ENCODE measurements around the gene RGL4. TPM values are rescaled to one million over a fixed set of nuclear protein-coding genes. Genes with fewer than 3 reads are reported as not detected.

The RGL4 gene
- total RNA-seq, 2 donors from 2014 or later = not detected

DNA sequence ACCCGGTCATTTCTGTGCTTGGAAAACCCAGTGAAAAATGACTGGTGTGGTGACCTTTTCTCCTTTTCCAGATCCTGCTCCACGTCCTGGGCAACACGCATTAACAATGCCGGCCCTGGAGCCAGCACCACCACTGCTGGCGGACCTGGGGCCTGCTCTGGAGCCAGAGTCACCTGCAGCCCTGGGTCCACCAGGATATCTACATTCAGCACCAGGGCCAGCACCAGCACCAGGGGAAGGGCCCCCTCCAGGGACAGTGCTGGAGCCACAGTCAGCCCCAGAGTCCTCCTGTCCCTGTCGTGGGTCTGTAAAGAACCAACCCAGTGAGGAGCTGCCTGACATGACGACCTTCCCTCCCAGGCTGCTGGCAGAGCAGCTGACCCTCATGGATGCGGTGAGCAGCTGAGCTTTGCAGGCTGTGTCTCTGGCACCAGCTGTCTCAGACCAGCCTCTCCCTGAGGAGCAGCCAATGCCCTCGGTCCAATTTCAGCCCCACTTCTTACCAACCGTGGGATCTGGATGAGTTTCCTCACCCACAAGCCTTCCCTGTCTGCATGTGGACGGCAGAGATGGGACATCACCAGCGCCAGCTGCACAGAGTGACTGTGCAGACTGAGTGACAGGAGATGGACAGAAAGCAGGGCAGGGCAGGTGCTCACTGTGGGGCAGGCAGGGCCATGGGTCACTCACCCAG, 1.9 kb downstream of the RGL4 start:
- Histone ChIP-seq H3K4me1 (no peaks in the 10 kb centered on the region), H3K27ac (no peak overlapping the region), H3K27me3 (no peaks in the 10 kb centered on the region), H3K4me3 (no peak overlapping the region), H3K36me3 (replicated peaks in 1 of 2; ENCODE audit: insufficient read depth in 1 of 2, low read depth in 2 of 2) (peaks cover 0 to 6% of the 10 kb centered on the region in 2 donors), H3K9me3 (no peaks in the 10 kb centered on the region)
- 88 to 96% methylated on average over 5 to 12 of the region's 12 CpGs for WGBS, 2 donors
- no peak for DNase-seq
- TF ChIP-seq POLR2A (IDR thresholded peaks at IDR 0.05) = no peak
- TF ChIP-seq, protein P1, sequence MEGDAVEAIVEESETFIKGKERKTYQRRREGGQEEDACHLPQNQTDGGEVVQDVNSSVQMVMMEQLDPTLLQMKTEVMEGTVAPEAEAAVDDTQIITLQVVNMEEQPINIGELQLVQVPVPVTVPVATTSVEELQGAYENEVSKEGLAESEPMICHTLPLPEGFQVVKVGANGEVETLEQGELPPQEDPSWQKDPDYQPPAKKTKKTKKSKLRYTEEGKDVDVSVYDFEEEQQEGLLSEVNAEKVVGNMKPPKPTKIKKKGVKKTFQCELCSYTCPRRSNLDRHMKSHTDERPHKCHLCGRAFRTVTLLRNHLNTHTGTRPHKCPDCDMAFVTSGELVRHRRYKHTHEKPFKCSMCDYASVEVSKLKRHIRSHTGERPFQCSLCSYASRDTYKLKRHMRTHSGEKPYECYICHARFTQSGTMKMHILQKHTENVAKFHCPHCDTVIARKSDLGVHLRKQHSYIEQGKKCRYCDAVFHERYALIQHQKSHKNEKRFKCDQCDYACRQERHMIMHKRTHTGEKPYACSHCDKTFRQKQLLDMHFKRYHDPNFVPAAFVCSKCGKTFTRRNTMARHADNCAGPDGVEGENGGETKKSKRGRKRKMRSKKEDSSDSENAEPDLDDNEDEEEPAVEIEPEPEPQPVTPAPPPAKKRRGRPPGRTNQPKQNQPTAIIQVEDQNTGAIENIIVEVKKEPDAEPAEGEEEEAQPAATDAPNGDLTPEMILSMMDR (IDR thresholded peaks at IDR 0.05) = no peak
- intact Hi-C loops (cut with DNase I) = loop anchor here (10.0 kb wide), 1 partner anchor 58 kb away; the partner anchor contains the start of gene DRICH1
- ATAC-seq = no peak

DNA sequence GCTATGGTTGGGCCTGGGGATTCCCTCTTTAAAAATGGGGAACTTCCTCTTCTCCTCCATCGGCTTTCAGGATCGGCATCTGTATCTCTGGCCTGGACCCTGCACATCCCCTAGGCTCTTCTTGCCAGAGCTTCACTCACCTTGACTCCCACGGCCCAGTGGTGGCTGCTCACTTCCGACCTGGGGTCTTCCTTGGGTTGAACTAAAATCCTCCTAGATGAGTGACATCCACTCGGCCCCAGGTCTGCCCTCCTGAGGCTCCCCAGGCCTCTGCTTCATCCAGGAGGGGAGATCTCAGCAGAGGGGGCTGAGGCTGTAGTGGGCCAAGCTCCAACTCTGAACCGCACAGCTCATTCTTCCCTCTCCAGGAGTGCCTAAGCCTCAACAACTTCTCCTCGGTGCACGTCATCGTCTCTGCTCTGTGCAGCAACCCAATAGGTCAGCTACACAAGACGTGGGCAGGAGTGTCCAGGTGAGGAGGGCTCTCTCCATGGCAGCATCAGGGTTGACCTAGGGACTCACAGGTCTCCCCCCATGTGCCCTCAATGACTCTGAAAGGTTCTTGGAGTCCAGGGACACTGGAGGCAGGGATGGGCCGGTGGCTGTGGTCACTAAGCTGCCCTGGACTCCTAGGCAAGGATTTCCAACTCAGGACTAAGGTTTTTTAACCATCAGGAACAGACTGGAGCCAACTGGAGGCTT, 3.3 kb downstream of the RGL4 start:
- Histone ChIP-seq H3K36me3 (replicated peaks in 1 of 2; ENCODE audit: insufficient read depth in 1 of 2, low read depth in 2 of 2) (peaks cover 0 to 6% of the 10 kb centered on the region in 2 donors), H3K9me3 (no peaks in the 10 kb centered on the region), H3K27me3 (no peaks in the 10 kb centered on the region), H3K27ac (no peak overlapping the region), H3K4me1 (no peaks in the 10 kb centered on the region), H3K4me3 (no peak overlapping the region)
- no peak for TF ChIP-seq POLR2A (IDR thresholded peaks at IDR 0.05)
- TF ChIP-seq, protein P1 (IDR thresholded peaks at IDR 0.05) = no peak
- intact Hi-C loops (cut with DNase I) = loop anchor here (10.0 kb wide), 1 partner anchor 59 kb away; the partner anchor contains the start of gene DRICH1
- DNase-seq (no peak), ATAC-seq (no peak)
- WGBS, 2 donors = 81 to 97% methylated on average over 5 to 11 of the region's 11 CpGs

GRCh38 chr22:23695141-23695540, 4.3 kb downstream of the RGL4 start:
- TF ChIP-seq, protein P1 (IDR thresholded peaks at IDR 0.05) = no peak
- TF ChIP-seq POLR2A (IDR thresholded peaks at IDR 0.05) = no peak
- DNase-seq (no peak), ATAC-seq (no peak)
- Histone ChIP-seq H3K27me3 (no peaks in the 10 kb centered on the region), H3K9me3 (no peaks in the 10 kb centered on the region), H3K36me3 (replicated peaks in 1 of 2; ENCODE audit: insufficient read depth in 1 of 2, low read depth in 2 of 2) (peaks cover 0 to 6% of the 10 kb centered on the region in 2 donors), H3K4me1 (peaks cover 1% of the 10 kb centered on the region), H3K27ac (no peak overlapping the region), H3K4me3 (no peak overlapping the region)
- intact Hi-C loops (cut with DNase I) = loop anchor here (10.0 kb wide), 1 partner anchor 60 kb away; the partner anchor contains the start of gene DRICH1
- 67 to 83% methylated on average over 2 to 3 of the region's 3 CpGs for WGBS, 2 donors

DNA sequence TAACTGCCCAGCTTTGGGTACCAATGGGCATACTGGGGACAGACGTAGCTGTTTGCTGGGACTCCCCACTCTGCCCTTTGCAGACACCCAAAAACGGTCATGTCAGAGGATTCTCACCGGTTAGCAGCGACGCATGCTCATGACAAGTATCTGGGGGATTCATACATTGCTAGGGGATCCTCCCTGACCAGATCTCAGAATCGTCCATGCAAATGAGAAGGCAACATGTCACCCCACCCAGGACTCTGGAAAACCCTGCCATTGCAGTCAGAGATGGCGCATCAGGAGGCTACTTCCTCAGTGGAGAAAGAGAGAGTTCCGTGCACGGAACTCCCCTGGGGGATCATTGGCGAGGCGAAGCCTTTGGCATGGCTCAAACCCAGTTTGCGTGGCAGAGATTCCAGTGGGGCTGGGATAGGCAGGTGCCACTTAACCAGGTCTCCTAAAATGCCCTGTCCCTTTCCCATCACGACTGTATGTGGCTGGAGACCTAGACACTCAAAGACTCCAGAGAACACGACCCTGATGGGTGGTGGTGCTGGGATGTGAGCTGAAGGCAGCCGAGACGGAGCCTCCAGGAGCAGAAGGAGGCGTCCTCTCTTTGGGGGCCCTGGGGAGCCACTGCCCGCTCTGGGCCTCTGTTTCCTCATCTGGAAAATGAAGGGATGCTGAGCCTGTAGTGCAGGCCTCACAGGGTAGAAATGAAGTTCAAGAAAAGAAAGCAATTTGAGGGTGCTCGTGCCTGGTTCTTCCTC, 4.9 kb downstream of the RGL4 start:
- Histone ChIP-seq H3K4me1 (peaks cover 6% of the 10 kb centered on the region), H3K27ac (no peak overlapping the region), H3K9me3 (no peaks in the 10 kb centered on the region), H3K4me3 (no peak overlapping the region), H3K36me3 (replicated peaks in 1 of 2; ENCODE audit: insufficient read depth in 1 of 2, low read depth in 2 of 2) (peaks cover 0 to 7% of the 10 kb centered on the region in 2 donors), H3K27me3 (no peaks in the 10 kb centered on the region)
- no peak for DNase-seq
- TF ChIP-seq, protein P1 (IDR thresholded peaks at IDR 0.05) = no peak
- TF ChIP-seq POLR2A (IDR thresholded peaks at IDR 0.05) = no peak
- 85 to 93% methylated on average over 10 to 19 of the region's 19 CpGs for WGBS, 2 donors
- intact Hi-C loops (cut with DNase I) = loop anchor here (10.0 kb wide), 1 partner anchor 61 kb away; the partner anchor contains the start of gene DRICH1
- ATAC-seq = no peak
